Activated T-cell treated with anti-CD3 and anti-CD28 coated beads for 4 hours (primary cell): ENCODE results near the gene RTEL1.

Experiments
- DNase-seq: peaks from one replicate; pipeline ENCODE4 v3.0.0-alpha.2; 2020

Gene RTEL1

DNA sequence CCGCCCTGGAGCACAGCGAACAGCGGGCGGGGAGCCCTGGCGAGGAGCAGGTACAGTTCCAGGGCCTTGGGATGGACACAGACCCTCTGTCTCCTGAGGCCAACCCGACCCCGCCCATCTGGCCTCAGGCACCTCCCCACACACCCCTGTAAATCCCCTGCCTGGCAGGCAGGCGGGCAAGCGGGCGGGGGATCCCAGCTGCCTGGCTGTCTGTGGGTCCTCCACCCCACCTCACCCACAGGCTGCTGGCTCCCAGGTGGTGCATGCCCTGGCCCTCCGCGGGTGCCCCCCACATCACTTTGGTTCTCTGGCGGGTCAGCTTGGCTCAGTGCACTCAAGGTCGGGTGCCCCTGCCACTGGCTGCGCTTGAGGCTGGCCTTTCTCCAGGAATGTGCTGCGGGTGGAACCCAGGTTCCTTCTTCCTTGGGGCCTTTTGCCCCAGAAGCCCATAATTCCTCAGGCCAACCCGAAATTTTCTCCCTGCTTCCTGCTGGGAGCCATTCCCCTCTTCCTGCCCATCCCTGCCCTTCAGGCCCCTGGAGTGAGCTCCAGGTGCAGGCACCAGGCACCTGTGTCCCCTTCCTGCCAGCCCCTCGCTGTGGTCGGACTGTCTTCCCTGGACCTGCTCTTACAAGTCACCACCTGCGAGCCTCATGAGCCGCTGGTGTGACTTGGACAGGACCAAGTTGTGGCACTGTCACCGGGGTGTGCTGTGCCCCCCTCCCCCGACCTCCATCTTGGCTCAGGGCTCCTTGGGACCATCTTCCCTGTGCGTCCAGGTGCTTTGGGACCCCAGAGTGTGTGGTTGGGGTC is 33.0 kb downstream of the RTEL1 start:
- DNase-seq, result no peak

DNA sequence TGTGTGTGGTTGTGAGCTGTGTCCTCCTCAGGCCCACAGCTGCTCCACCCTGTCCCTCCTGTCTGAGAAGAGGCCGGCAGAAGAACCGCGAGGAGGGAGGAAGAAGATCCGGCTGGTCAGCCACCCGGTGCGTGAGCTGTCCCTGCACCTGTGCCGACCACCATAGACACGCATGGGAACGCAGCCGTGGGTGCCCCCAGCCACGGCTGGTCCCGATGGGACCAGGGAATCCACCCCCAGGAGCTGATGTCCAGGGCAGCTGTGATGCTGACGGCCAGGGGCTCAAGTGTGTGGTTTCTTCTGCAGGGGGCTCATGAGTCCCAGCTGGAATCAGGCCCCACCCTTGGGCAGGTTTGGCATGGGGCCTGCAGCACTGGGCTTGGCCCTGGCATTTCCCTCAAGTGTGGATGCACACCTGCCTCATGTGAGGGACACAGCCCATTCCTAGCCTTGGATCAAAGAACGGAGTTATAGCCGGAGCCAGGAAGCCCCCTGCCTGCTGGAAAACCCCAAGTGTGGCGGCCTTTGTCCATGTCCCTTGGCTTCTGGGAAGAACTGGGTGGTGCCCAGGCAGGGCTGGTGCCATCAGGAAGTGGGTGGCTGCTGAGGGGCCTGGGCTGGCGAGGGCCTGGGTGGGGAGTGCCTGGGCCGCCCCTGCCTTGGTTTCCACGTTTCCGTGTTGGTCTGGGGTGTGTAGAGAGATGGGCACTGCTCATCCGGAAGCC is 33.8 kb downstream of the RTEL1 start:
- DNase-seq, result no peak

DNA sequence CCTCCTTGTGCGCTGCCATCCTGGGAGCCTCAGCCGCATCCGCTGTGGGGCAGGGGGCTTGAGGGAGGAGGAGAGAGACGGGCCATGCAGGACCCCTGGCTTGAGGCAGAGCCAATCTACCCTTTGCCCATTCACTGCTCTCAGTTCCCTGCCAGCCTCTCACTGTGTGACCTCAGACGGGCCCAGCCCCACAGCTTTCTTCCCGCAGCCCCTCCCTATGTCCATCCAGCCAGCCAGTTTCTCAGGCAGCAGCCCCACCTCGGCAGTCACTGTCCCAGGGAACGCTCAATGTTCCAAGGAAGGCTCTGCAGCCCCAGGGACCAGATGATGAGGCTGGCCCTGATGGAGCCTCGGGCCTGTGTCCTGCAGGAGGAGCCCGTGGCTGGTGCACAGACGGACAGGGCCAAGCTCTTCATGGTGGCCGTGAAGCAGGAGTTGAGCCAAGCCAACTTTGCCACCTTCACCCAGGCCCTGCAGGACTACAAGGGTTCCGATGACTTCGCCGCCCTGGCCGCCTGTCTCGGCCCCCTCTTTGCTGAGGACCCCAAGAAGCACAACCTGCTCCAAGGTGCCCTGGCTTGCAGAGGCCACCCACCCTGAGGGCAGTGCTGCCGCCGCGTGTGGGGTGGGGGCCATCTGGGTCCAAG is 34.4 kb downstream of the RTEL1 start:
- no peak for DNase-seq

DNA sequence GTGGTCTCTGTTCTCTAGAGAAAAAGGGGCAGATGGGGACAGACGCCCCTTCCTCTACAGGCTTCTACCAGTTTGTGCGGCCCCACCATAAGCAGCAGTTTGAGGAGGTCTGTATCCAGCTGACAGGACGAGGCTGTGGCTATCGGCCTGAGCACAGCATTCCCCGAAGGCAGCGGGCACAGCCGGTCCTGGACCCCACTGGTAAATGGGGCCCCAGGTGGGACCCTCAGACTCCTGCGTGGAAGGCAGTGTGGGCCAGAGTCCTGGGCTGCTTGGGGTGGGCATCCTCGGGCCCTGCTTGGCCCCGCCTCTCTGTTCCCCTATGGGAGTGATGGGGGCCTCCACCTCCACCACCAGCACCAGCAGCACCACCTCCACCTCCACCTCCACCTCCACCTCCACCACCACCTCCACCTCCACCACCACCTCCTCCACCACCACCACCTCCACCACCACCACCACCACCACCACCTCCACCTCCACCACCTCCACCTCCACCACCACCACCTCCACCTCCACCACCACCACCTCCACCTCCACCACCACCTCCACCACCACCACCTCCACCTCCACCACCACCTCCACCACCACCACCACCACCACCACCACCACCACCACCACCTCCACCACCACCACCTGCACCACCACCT is 35.1 kb downstream of the RTEL1 start:
- no peak for DNase-seq

DNA sequence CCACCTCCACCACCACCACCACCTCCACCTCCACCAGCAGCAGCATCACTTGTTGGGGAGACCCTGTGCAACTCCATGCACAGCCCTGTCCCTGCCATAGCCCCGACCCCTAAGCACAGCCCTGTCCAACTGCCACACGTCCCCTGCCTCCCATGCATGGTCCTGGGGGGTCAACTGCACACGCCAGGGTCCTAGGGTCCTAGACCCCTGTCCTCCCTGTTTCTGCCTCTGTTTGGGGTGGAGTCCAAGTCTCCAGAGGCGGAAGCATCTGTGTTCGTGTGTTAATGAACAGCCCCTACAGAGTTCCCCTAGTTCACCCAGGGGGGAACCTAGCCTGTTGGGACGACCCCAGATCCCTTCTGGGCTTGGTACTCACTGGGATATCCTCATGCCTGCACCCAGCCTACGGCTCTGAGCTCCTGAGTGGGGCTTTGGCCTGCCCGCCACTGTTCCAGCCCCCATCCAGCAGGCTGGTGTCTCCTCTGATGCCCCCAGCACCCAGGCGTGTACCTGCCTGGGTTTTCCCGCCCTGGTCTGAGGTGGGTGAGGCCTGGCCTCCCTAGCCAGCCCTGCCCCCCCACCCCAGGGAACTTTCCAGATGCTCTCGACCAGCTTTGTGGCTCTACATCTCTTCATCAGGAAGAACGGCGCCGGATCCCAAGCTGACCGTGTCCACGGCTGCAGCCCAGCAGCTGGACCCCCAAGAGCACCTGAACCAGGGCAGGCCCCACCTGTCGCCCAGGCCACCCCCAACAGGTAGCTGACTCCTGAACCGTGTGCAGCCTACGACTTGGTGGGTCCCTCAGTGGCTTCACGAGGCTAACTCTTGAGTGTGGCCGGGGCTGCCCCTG is 35.8 kb downstream of the RTEL1 start:
- no peak for DNase-seq

DNA sequence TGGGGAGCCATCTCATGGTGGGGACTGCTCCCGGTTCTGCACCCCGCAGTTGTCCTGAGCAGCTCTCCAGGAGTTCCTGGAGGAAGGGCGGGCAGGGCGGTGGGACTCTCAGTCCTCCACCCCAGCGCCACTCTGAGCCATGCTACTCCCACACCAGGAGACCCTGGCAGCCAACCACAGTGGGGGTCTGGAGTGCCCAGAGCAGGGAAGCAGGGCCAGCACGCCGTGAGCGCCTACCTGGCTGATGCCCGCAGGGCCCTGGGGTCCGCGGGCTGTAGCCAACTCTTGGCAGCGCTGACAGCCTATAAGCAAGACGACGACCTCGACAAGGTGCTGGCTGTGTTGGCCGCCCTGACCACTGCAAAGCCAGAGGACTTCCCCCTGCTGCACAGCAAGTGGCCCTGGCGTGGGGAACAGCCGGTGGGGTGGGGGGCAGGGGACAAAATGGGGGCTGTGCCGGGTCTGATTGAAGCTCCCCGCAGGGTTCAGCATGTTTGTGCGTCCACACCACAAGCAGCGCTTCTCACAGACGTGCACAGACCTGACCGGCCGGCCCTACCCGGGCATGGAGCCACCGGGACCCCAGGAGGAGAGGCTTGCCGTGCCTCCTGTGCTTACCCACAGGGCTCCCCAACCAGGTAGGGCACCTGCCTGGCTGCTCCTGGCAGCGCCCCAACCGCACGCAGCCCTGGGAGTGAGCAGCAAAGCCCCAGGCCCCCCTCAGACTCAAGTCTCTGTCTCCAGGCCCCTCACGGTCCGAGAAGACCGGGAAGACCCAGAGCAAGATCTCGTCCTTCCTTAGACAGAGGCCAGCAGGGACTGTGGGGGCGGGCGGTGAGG is 36.7 kb downstream of the RTEL1 start:
- DNase-seq, result no peak

DNA sequence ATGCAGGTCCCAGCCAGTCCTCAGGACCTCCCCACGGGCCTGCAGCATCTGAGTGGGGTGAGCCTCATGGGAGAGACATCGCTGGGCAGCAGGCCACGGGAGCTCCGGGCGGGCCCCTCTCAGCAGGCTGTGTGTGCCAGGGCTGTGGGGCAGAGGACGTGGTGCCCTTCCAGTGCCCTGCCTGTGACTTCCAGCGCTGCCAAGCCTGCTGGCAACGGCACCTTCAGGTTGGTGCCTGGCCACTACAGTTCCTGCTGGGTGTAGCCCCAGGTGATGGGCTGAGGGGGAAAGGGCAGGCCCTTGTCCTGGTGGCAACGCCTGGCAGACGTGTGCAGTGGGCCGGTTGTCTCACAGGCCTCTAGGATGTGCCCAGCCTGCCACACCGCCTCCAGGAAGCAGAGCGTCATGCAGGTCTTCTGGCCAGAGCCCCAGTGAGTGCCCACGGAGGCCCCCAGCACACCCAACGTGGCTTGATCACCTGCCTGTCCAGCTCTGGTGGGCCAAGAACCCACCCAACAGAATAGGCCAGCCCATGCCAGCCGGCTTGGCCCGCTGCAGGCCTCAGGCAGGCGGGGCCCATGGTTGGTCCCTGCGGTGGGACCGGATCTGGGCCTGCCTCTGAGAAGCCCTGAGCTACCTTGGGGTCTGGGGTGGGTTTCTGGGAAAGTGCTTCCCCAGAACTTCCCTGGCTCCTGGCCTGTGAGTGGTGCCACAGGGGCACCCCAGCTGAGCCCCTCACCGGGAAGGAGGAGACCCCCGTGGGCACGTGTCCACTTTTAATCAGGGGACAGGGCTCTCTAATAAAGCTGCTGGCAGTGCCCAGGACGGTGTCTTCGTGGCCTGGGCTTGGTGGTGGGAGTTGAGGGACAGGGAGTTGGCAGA is 37.6 kb downstream of the RTEL1 start:
- DNase-seq, result no peak

DNA sequence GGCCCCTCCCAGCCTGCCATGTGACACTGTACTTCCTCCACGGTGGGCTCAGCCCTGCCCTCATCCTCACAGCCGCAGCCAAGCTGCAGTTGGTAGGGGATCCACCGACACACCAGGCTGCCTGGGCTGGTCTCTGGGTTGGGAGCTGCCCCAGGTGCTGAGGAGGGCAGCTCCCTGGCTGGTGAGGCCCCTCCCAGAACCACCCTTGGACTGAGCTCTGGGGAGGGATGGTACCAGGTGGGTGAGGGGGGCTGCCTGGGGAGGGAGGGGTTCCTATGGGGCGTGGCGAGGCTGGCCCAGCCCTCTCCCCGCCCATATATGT is 38.2 kb downstream of the RTEL1 start:
- DNase-seq, result no peak

DNA sequence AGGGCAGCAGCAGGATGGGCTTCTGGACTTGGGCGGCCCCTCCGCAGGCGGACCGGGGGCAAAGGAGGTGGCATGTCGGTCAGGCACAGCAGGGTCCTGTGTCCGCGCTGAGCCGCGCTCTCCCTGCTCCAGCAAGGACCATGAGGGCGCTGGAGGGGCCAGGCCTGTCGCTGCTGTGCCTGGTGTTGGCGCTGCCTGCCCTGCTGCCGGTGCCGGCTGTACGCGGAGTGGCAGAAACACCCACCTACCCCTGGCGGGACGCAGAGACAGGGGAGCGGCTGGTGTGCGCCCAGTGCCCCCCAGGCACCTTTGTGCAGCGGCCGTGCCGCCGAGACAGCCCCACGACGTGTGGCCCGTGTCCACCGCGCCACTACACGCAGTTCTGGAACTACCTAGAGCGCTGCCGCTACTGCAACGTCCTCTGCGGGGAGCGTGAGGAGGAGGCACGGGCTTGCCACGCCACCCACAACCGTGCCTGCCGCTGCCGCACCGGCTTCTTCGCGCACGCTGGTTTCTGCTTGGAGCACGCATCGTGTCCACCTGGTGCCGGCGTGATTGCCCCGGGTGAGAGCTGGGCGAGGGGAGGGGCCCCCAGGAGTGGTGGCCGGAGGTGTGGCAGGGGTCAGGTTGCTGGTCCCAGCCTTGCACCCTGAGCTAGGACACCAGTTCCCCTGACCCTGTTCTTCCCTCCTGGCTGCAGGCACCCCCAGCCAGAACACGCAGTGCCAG is 38.7 kb downstream of the RTEL1 start, which contains the start of gene TNFRSF6B:
TNFRSF6B (plus strand) TSS at position 25 of the 729 bp plus-strand sequence; CDS start at position 141, 116 bp downstream.
- no peak for DNase-seq

DNA sequence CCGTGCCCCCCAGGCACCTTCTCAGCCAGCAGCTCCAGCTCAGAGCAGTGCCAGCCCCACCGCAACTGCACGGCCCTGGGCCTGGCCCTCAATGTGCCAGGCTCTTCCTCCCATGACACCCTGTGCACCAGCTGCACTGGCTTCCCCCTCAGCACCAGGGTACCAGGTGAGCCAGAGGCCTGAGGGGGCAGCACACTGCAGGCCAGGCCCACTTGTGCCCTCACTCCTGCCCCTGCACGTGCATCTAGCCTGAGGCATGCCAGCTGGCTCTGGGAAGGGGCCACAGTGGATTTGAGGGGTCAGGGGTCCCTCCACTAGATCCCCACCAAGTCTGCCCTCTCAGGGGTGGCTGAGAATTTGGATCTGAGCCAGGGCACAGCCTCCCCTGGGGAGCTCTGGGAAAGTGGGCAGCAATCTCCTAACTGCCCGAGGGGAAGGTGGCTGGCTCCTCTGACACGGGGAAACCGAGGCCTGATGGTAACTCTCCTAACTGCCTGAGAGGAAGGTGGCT is 39.3 kb downstream of the RTEL1 start:
- no peak for DNase-seq

DNA sequence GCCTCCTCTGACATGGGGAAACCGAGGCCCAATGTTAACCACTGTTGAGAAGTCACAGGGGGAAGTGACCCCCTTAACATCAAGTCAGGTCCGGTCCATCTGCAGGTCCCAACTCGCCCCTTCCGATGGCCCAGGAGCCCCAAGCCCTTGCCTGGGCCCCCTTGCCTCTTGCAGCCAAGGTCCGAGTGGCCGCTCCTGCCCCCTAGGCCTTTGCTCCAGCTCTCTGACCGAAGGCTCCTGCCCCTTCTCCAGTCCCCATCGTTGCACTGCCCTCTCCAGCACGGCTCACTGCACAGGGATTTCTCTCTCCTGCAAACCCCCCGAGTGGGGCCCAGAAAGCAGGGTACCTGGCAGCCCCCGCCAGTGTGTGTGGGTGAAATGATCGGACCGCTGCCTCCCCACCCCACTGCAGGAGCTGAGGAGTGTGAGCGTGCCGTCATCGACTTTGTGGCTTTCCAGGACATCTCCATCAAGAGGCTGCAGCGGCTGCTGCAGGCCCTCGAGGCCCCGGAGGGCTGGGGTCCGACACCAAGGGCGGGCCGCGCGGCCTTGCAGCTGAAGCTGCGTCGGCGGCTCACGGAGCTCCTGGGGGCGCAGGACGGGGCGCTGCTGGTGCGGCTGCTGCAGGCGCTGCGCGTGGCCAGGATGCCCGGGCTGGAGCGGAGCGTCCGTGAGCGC is 39.9 kb downstream of the RTEL1 start:
- DNase-seq, result no peak

DNA sequence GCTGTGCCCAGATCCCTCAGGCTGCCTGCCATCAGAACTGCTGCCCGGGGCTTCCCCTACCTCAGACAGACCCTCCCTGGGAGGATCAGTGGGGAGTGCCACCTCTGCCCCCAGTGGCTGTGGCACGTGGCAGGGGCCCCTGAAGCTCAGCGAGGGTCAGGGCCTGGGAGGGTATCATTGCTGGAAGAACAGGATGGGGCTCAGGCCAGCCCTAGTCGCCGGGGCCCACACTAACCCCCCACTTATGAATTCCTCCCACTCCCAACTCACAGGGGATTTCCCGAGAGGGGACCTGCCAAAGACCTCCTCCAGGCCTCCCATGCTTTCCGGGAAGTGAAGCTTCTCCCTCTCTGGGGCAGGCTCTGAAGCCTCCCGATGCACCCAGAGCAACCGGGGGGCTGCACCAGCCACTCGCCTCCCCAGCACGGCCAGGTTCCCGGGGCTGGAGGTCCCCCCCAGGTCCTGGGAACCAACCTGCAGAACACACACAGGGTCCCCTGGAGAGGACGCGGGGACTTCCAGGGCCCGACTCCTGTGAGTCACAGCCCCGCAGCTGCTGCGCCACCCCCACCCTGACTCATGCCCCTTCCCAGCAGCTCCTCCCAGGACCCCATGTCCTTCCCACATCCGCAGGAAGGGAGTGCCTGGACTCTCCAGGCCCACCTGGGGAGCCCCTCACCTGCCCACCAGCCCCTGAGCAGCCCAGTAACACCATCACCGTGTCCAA is 40.8 kb downstream of the RTEL1 start:
- no peak for DNase-seq

DNA sequence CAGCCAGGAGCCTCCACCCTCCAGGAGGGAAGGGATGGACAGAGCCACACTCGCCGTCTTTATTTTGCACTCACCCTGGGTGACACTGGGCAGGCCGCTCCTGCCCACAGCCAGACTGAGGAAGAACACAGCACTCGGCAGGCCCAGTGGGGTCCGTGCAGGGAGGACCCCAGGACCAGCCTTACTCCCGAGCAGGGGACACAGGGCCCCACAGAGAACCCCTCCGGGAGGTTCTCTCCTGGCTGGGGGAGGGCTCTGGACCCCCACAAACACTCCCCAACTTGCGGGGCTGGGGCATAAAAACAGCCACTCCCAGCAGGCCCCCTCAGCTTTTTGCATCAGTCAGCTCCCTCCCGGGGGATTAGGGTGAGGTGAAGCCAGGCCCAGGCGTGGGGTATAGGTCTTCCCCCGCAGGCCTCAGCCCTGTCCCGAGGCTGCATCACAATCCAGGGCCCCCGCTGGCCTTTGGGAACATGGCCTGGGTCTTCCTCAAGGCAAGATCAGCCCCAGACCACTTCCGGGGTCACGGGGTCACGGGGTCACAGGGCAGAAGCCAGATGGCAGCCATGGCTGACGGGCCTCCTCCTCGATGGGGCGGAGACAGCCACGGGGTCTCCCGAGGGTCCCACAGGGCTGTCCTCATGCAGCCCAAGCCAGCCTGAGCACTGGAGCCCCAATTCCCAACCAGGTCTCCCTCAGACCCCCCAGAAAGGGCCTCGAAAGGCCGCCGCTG is 41.5 kb downstream of the RTEL1 start:
- no peak for DNase-seq

DNA sequence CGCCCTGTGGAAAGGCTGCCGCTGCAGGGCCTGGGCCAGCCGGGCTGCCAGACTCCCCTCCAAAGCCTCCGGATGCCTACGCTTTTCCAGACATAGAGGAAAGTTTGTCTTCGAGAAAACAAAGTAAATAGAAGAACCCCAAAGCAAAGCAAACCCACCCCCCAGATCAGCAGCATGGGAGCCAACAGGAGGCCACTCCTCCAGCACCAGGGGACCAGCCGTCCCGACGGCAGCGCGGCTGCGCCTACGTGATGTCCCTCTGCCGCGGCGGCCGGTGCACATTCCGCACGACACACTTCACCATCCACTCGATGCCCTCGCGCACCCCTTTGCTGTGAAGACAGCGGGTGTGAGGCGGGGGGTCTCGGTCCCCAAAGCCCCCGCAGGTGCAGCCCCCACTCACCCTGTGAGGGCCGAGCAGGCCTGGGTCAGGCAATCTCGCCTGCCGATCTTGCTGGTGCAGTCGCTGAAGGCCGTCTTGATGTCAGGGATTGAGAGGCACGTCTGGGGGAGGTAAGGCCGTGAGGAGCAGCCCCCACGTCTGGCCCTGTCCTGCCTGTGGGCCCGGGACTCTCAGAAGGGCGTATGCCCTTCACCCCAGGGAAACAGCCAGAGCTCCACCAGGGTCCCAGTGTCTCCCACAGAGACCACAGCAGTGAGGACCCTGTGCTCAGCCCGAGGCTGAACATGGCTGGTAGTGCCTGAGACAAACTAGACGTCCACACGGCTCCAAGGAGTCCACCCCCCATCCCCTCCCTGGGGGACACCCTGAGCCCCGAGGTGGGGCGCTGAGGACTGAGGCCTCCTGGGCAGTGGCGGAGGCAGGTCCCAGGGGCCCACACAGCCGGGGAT is 42.3 kb downstream of the RTEL1 start:
- DNase-seq, result no peak

DNA sequence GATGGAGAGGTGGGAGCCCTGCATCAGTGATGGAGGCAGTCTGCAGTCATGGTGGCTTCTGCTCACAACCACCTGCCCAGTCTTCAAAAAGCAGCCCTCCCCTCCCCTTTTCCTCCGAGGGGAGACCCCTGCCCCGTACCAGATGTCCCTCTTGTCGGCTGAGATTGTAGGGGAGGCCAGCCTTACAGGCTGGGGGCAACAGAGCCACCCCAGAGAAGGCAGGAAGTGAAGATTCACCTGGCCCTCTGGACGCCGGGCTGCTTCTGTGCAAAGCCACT is 42.9 kb downstream of the RTEL1 start:
- no peak for DNase-seq

DNA sequence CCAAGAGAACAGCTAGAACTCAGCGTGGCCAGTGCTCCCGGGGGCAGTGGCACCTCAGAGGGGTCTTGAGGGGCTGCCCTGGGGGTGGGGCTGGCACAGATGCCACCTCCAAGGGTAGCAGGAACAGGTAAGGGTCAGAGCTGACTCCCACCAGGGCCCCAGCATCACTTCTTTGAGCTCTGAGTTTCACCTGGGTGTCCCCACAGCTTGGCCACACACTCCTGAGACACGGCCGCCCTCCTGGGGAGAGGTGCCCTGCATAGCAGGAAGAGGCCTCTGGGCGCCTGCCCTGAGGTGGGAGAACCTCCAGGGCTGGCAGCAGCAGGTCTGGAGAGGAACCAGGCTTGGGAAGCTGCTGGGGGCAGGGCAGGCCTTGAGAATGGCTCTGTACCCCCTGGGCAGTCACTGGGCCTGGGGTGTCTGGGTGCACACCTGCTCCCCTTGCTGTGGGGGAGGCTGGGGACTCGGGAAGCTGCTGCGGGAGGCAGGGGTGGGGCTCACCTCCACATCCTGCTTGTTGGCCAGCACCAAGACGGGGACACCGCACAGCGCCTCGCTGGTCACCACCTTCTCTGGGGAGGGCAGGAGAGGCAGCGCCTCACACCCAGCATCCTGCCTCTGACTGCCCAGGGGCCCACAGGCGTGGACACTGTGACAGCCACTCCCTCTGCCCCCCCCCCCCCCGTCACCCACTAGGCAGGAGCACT is 43.4 kb downstream of the RTEL1 start:
- no peak for DNase-seq
